GM21723 (cell line): Measurements from ENCODE around the gene CYB5R3.
"Not testable (repeated sequence)": the region's sequence is repeated elsewhere in the genome, so short reads cannot be mapped to it uniquely, and the experiment has no call there.

Experiments
- ATAC-seq: cut with Tn5 transposase; IDR thresholded peaks from one replicate; pipeline ENCODE4 v1.9.1; 2021; ENCODE audit warnings: mild to moderate bottlenecking, moderate library complexity; ENCODE audit not compliant: unreplicated experiment

CYB5R3 gene

GRCh38 chr22:42679691-42680090 is 30.5 kb upstream of the CYB5R3 start:
- ATAC-seq: no peak

- no peak for ATAC-seq
Observed at GRCh38 chr22:42678894-42679293, 29.7 kb upstream of the CYB5R3 start.

GRCh38 chr22:42677936-42678335 is 28.7 kb upstream of the CYB5R3 start:
- ATAC-seq: not testable (repeated sequence)

- ATAC-seq: no peak
Observed at GRCh38 chr22:42676059-42676607, 26.9 kb upstream of the CYB5R3 start.

- ATAC-seq: no peak
Observed at GRCh38 chr22:42673898-42674401, 24.8 kb upstream of the CYB5R3 start.

GRCh38 chr22:42673071-42673470 is 23.9 kb upstream of the CYB5R3 start:
- ATAC-seq: not testable (repeated sequence)

- no peak for ATAC-seq
Observed at GRCh38 chr22:42670921-42671709, 21.9 kb upstream of the CYB5R3 start.

- no peak for ATAC-seq
Observed at GRCh38 chr22:42670046-42670445, 20.9 kb upstream of the CYB5R3 start.

GRCh38 chr22:42666393-42666792 is 17.2 kb upstream of the CYB5R3 start:
- ATAC-seq: not testable (repeated sequence)

GRCh38 chr22:42664976-42665831 is 16.0 kb upstream of the CYB5R3 start:
- ATAC-seq: no peak

- ATAC-seq: no peak
Observed at GRCh38 chr22:42661985-42662831, 13.0 kb upstream of the CYB5R3 start.

GRCh38 chr22:42656578-42656977 is 7.4 kb upstream of the CYB5R3 start:
- ATAC-seq: no peak

- ATAC-seq: no peak
Observed at GRCh38 chr22:42655693-42656092, 6.5 kb upstream of the CYB5R3 start.

GRCh38 chr22:42654436-42655073 is 5.4 kb upstream of the CYB5R3 start:
- no peak for ATAC-seq

- ATAC-seq: no peak
Observed at GRCh38 chr22:42653999-42654398, 4.8 kb upstream of the CYB5R3 start.

- no peak for ATAC-seq
Observed at GRCh38 chr22:42651134-42651533, 1.9 kb upstream of the CYB5R3 start.

GRCh38 chr22:42648368-42649245 is 585 bp downstream of the CYB5R3 start:
- ATAC-seq: peak; percentile 49

- no peak for ATAC-seq
Observed at GRCh38 chr22:42648017-42648367, 1.2 kb downstream of the CYB5R3 start.
